Thyroid gland (tissue), 4 donors: ENCODE results near the gene SURF1. TPM values are rescaled to one million over a fixed set of nuclear protein-coding genes. Genes with fewer than 3 reads are reported as not detected.
A peak's percentile ranks its signal among the peaks of the same experiment; 100 is the strongest.

Experiments used
- DNase-seq, 2 donors: peaks; one replicate each; pipeline ENCODE4 v3.0.0-alpha.2; 2019
- H3K27ac ChIP-seq, 3 donors: fragments of 200-600 bp; sonication (generic); 1 replicate in 2 of 3; 2 replicates in 1 of 3; pipeline ENCODE4 v1.5.1; 2016 to 2019; ENCODE audit warnings: mild to moderate bottlenecking in 1 of 3, moderate library complexity in 1 of 3
- H3K27me3 ChIP-seq: fragments of 200-600 bp; sonication (generic); one replicate; pipeline ENCODE4 v1.5.1; 2019
- H3K36me3 ChIP-seq, 2 donors: fragments of 200-600 bp; sonication (generic); one replicate each; pipeline ENCODE4 v1.5.1; 2016 to 2019
- H3K4me1 ChIP-seq, 2 donors: fragments of 200-600 bp; sonication (generic); one replicate each; pipeline ENCODE4 v1.5.1; 2017 to 2019
- H3K4me3 ChIP-seq, 3 donors: fragments of 200-600 bp; sonication (generic); replicated peaks in 1 of 3; 1 replicate in 2 of 3; 2 replicates in 1 of 3; pipeline ENCODE4 v1.5.1; 2016; ENCODE audit warnings: mild to moderate bottlenecking in 1 of 3
- H3K9me3 ChIP-seq: fragments of 200-600 bp; sonication (generic); one replicate; pipeline ENCODE4 v1.5.1; 2017
- POLR2A ChIP-seq, 2 donors: fragments of 450-650 bp; IDR thresholded peaks; one replicate each; pipeline ENCODE4 v1.6.1; 2017; ENCODE audit warnings: antibody characterized with exemption in 2 of 2, mild to moderate bottlenecking in 2 of 2, moderate library complexity in 1 of 2
- WGBS, 2 donors: methylation state at CpG; one replicate each; pipeline ENCODE4 v1.1.5; 2017; 5-methylcytosine and 5-hydroxymethylcytosine counted together
- intact Hi-C: fragments of 100-400 bp; cut with DNase I; formaldehyde crosslinking; loops from one replicate; pipeline ENCODE4 v1.15.1; 2023
- total RNA-seq, 4 donors: library from RNA; depleted of rRNA; stranded (reverse); fragments of >200 nt; gene quantifications; one replicate each; pipeline ENCODE4 v1.2.3, GENCODE V29; 2016
- TF ChIP-seq, protein P1 (sequence below), 6 experiments: fragments of 200-600 bp in 3 of 6; fragments of 450-650 bp in 3 of 6; sonication (generic) in 3 of 6; IDR thresholded peaks; one replicate each; pipeline ENCODE4 v1.5.1; 2016 to 2019; ENCODE audit warnings: antibody characterized with exemption in 6 of 6, mild to moderate bottlenecking in 2 of 6, inconsistent platforms in 1 of 6, moderate library complexity in 1 of 6

The SURF1 gene
- total RNA-seq, 4 donors from 2014 or later: 51.5 to 82.7 (median 64.7) TPM

DNA sequence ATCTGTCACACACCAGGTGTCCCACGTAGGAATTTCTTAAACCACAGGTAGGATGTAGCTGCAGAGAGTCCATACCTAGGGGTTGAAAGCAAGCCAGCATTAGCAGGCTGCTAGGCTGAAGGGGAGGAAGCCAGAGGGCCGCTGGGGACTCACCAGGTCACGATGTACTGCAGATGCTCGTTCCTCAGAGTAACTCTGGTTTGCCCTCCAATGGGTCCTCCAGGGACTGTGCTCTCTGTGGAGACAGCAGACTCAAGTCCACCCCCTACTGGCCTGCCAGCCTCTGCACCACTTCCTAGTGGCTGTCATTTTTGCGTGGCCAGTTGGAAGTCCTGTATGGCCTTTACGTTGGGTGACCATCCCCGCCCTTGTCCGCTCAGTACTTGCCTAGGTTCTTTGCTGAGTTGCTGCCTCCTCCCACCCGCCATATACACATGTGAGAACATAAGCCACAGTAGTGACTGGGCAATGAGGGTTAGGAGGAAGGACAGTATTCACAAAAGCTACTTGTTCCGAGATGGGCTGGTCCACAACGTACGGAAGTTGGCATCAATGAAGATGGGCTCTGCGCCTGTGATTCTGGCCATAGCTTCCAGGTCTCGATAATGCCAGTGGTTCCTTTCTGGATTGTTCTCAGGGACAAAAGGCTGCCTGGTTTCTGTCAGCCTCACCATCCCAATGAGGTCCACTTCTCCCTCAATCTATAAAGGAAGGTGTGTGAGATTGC, 4.2 kb downstream of the SURF1 start:
- TF ChIP-seq, protein P1, sequence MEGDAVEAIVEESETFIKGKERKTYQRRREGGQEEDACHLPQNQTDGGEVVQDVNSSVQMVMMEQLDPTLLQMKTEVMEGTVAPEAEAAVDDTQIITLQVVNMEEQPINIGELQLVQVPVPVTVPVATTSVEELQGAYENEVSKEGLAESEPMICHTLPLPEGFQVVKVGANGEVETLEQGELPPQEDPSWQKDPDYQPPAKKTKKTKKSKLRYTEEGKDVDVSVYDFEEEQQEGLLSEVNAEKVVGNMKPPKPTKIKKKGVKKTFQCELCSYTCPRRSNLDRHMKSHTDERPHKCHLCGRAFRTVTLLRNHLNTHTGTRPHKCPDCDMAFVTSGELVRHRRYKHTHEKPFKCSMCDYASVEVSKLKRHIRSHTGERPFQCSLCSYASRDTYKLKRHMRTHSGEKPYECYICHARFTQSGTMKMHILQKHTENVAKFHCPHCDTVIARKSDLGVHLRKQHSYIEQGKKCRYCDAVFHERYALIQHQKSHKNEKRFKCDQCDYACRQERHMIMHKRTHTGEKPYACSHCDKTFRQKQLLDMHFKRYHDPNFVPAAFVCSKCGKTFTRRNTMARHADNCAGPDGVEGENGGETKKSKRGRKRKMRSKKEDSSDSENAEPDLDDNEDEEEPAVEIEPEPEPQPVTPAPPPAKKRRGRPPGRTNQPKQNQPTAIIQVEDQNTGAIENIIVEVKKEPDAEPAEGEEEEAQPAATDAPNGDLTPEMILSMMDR (IDR thresholded peaks at IDR 0.05): peak in 4 of 6 experiments; percentile 9 to 36 (median 32)
- TF ChIP-seq POLR2A (IDR thresholded peaks at IDR 0.05): no peak
- 78 to 80% methylated on average over 14 of the region's 14 CpGs for WGBS, 2 donors
- no peaks in the 10 kb centered on the region for H3K27me3 ChIP-seq
- intact Hi-C loops: loop anchor here (10.0 kb wide), 2 partner anchors 133 to 317 kb away; partner anchors contain the start of gene GTF3C5
- peaks cover 29 to 32% of the 10 kb centered on the region in 2 donors for H3K36me3 ChIP-seq
- no peaks in the 10 kb centered on the region for H3K9me3 ChIP-seq
- H3K4me1 ChIP-seq: peaks cover 19 to 25% of the 10 kb centered on the region in 2 donors
- H3K27ac ChIP-seq: no peak overlapping the region
- no peak overlapping the region for H3K4me3 ChIP-seq
- no peak for DNase-seq

DNA sequence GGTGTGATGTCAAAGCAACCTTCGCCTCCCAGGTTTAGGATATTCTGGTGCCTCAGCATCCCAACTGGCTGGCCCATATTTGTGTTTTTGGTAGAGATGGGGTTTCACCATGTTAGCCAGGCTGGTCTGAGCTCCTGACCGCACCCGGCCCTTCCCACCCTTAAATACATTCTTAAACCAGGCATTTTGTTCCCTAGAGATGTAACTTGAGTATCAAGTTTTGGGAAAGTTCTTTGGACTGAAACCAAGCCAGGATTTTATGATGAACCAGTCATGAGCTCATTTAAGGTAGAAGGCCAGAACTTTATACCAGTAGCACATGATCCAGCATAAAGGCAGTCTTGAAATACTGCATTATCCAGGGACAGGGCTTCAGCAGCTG, 4.8 kb downstream of the SURF1 start:
- DNase-seq: no peak
- peaks cover 22 to 28% of the 10 kb centered on the region in 2 donors for H3K4me1 ChIP-seq
- no peaks in the 10 kb centered on the region for H3K27me3 ChIP-seq
- 96 to 97% methylated on average over 3 of the region's 3 CpGs for WGBS, 2 donors
- no peaks in the 10 kb centered on the region for H3K9me3 ChIP-seq
- no peak overlapping the region for H3K4me3 ChIP-seq
- TF ChIP-seq, protein P1 (IDR thresholded peaks at IDR 0.05): no peak
- no peak for TF ChIP-seq POLR2A (IDR thresholded peaks at IDR 0.05)
- no peak overlapping the region for H3K27ac ChIP-seq
- peaks cover 29 to 32% of the 10 kb centered on the region in 2 donors for H3K36me3 ChIP-seq
- intact Hi-C loops: loop anchor here (10.0 kb wide), 2 partner anchors 133 to 317 kb away; partner anchors contain the start of gene GTF3C5

DNA sequence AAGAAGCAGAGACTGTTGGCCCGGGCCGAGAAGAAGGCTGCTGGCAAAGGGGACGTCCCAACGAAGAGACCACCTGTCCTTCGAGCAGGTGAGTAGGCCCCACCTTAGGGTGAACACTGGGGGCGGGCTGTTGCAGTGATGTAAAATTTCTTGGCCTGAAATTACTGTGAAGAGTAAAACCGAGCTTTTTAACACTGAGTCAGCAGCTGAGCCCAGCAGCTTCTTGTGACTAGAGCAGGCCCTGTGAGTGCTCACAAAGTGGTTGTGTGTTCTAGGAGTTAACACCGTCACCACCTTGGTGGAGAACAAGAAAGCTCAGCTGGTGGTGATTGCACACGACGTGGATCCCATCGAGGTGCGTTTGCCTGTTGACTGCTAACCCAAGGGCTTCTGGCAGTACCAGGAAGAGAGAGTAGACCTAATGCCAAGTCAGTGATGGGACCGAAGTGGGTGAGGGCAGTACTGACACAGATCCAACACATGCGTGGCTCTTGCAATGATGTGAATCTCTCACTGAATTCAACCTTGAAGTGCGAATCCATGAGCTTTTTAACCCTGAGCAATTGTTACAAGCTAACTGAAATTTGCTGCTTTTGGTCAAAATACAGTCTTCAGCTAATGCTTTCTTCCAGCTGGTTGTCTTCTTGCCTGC, 6.2 kb downstream of the SURF1 start:
- DNase-seq: no peak

DNA sequence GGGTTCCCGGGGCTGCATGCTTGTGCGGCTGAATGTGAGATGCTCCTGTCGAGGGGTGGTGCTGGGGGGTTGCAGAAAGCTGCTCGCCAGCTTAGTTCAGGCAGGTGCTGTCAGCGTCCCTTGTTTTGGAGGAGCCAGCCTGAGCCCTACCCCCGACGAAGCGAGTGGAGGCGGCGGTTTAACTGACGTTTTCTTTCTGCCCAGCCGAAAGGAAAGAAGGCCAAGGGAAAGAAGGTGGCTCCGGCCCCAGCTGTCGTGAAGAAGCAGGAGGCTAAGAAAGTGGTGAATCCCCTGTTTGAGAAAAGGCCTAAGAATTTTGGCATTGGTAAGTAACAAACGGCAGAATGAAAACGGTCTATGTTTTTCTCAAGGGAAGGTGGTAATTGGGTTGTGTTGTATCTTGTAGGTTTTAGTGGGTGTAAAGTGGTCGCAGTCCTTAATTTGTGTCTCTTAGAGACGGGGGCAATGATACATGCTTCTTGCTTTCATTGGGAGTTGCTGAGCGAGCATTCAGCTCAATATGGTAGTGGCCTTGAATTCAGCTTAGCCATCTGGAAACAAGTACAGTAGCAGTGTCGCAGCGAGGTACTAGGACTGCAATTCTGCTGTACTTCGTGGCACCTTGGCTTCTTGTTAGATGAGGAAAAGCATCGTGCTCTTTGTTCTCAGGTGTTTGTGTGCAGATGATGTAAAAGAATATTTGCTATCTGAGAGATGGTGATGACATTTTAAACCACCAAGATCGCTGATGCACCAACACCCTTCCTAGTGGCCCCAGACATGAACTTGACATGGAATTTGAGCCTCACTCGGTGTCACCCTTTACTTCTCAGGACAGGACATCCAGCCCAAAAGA, 7.3 kb downstream of the SURF1 start:
- no peak for TF ChIP-seq POLR2A (IDR thresholded peaks at IDR 0.05)
- TF ChIP-seq, protein P1 (IDR thresholded peaks at IDR 0.05): no peak
- Histone ChIP-seq H3K27ac (peak overlapping the region; percentile 77 to 91 (median 88)), H3K36me3 (peaks cover 42 to 49% of the 10 kb centered on the region in 2 donors), H3K4me1 (peaks cover 16 to 22% of the 10 kb centered on the region in 2 donors), H3K4me3 (peak overlapping the region; percentile 81 to 98 (median 87)), H3K9me3 (no peaks in the 10 kb centered on the region), H3K27me3 (no peaks in the 10 kb centered on the region)
- WGBS, 2 donors: 18% methylated on average over 20 to 22 of the region's 25 CpGs
- intact Hi-C loops: no loop called here
- DNase-seq: no peak

More for the DNA sequence above, 6.2 kb downstream of the SURF1 start:
- no peaks in the 10 kb centered on the region for H3K27me3 ChIP-seq
- H3K36me3 ChIP-seq: peaks cover 35 to 38% of the 10 kb centered on the region in 2 donors
- intact Hi-C loops: loop anchor here (10.0 kb wide), 2 partner anchors 135 to 315 kb away; partner anchors contain the start of gene GTF3C5
- TF ChIP-seq, protein P1 (IDR thresholded peaks at IDR 0.05): no peak
- no peak for TF ChIP-seq POLR2A (IDR thresholded peaks at IDR 0.05)
- H3K4me1 ChIP-seq: peaks cover 16 to 24% of the 10 kb centered on the region in 2 donors
- no peak overlapping the region for H3K27ac ChIP-seq
- no peaks in the 10 kb centered on the region for H3K9me3 ChIP-seq
- no peak overlapping the region for H3K4me3 ChIP-seq
- WGBS, 2 donors: 81 to 85% methylated on average over 15 of the region's 15 CpGs
